ENCODE data around the gene ZNF184. TPM values are rescaled to one million over a fixed set of nuclear protein-coding genes. Genes with fewer than 3 reads are reported as not detected.
"Not testable (repeated sequence)": the region's sequence is repeated elsewhere in the genome, so short reads cannot be mapped to it uniquely, and the experiment has no call there.

Gene ZNF184
- total RNA-seq, 1 experiment from 2014 or later: 3.1 TPM

GRCh38 chr6:27426045-27426620 is 46.8 kb downstream of the ZNF184 start:
- no peak for DNase-seq (ENCODE audit: low spot score)

GRCh38 chr6:27424851-27425250 is 48.1 kb downstream of the ZNF184 start:
- not testable (repeated sequence) for DNase-seq (ENCODE audit: low spot score)

GRCh38 chr6:27422651-27423332 is 50.1 kb downstream of the ZNF184 start:
- no peak for DNase-seq (ENCODE audit: low spot score)

- DNase-seq (ENCODE audit: low spot score): no peak
Observed at GRCh38 chr6:27419363-27419762, 53.5 kb downstream of the ZNF184 start.

- DNase-seq (ENCODE audit: low spot score): no peak
Observed at GRCh38 chr6:27415898-27416297, 57.0 kb downstream of the ZNF184 start.

- no peak for DNase-seq (ENCODE audit: low spot score)
Observed at GRCh38 chr6:27414996-27415395, 57.9 kb downstream of the ZNF184 start.

- no peak for DNase-seq (ENCODE audit: low spot score)
Observed at GRCh38 chr6:27414300-27414699, 58.6 kb downstream of the ZNF184 start.

- DNase-seq (ENCODE audit: low spot score): no peak
Observed at GRCh38 chr6:27407153-27407814, 65.6 kb downstream of the ZNF184 start.

GRCh38 chr6:27406085-27406484 is 66.8 kb downstream of the ZNF184 start:
- no peak for DNase-seq (ENCODE audit: low spot score)

- DNase-seq (ENCODE audit: low spot score): no peak
Observed at GRCh38 chr6:27400877-27401642, 71.8 kb downstream of the ZNF184 start.

Small RNA genes lying within 50 kb of the gene (small RNA-seq; reads per million reads assigned to genes)
- gene AL021918.1 (not detected), gene AL021918.2 (not detected), gene MCFD2P1 (not detected)

Other genes starting within 250 kb of the ZNF184 start
- 3.9 and 6.0 TPM in 2 replicates for gene PRSS16, start 225.4 kb downstream of the ZNF184 start, total RNA-seq (2014; rRNA removed; shearing (Covaris generic))
- gene POM121L2, start 160.8 kb downstream of the ZNF184 start, total RNA-seq (2014; rRNA removed; shearing (Covaris generic)): not detected in 2 replicates
- 0.03 and 0.33 TPM in 2 replicates for gene ZNF391, start 84.3 kb downstream of the ZNF184 start, total RNA-seq (2014; rRNA removed; shearing (Covaris generic))

Data from HT-29 (cell line).